Measurements from ENCODE around the gene ZNF385D.

- no peak for TF ChIP-seq CTCF (IDR thresholded peaks at IDR 0.05)
- TF ChIP-seq POLR2A (IDR thresholded peaks at IDR 0.05) = no peak
Observed at GRCh38 chr3:21463319-21463718, 287.7 kb downstream of the ZNF385D start.

All from thyroid gland (tissue), 4 donors.